Stimulated activated CD8-positive, alpha-beta memory T cell treated with anti-CD3 and anti-CD28 coated beads, Interleukin-4, amount 100 ng/mL, for 4 hours (primary cell): ENCODE data around the gene CACNG6.

Source experiments
- DNase-seq, 2 donors: peaks; one replicate each; pipeline ENCODE4 v3.0.0-alpha.2; 2020; ENCODE audit warnings: low read depth in 2 of 2, low spot score in 1 of 2

CACNG6 gene

DNA sequence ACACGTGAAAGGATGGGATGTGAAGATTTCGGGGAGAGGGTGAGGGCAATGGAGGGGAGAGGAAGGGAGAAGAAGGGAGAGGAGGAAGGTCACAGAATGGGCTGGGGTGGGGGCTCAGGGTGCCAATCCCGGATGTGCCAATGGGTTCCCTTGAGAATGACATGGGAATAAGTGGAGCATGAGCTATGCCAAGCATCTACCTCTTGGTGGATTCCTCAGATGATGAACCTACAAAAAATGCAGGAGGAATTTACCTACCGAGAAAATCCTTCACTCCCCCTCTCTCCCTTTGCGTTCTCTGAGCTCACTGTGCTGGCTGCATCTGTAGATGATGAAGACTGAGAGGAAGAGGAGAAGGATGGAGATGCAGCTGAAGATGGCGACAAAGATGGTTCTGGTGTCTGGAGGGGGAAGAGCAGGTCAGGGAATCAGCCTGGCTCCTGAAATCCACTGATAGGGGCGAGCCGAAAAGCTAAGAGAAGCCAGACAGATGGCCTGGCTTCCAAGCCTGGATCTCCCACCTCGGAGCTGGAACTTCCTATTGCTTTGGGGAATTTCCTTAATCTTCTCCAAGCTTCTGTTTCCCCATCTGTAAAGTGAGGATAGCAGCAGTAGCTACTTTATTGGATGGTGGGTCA, 50.7 kb downstream of the CACNG6 start:
- DNase-seq = no peak

DNA sequence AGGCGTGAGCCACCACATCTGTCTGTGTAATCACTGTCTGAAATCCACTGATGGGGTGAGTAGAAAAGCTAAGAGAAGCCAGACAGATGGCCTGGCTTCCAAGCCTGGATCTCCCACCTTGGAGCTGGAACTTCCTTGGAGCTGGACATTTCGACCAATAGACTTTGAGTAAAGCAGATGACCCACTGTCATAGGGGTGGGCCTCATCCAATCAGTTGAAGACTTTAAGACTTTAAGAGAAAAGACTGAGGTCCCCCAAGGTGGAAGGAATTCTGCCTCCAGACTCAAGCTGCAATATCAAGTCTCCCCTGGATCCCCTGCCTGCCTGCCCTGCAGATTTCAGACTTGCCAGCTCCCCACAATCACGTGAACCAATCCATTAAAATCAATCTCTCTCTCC, 51.6 kb downstream of the CACNG6 start:
- no peak for DNase-seq

DNA sequence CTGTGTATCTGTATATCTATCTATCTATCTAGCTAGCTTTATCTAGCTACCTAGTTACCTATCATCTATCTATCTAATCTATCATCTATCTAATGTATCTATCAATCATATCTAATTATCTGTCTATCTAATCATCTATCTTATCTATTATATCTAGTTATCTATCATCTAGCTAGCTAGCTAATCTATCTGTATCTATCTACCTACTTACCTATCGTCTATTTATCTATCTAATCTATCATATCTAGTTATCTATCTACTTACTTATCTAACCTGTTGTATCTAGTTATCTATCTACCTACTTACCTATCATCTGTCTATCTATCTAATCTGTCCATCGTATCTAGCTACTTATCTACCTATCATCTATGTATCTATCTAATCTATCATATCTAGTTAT, 54.3 kb downstream of the CACNG6 start:
- DNase-seq = no peak

DNA sequence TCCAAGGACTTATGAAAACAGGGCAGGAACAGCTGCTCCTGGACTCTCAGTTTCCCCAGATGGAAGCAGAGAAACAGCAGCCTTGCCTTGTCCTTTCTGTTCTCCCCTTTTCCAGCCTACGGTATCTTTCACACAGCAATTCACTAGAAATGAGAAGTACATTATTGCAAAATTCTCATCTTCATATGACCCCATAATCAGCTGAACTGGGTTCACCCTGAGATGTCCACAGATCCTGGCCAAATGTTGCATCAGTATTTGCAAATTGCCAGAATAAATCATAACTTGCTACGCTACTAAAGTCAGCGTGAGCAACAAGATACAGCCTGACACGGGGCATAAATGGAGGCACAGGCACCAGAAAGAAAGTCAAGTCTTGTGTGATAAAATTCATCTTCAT, 56.2 kb downstream of the CACNG6 start:
- no peak for DNase-seq
